Gastroesophageal sphincter (tissue), 4 donors: ENCODE results near the gene SGPP1. TPM values are rescaled to one million over a fixed set of nuclear protein-coding genes. Genes with fewer than 3 reads are reported as not detected.
"Not testable (repeated sequence)": the region's sequence is repeated elsewhere in the genome, so short reads cannot be mapped to it uniquely, and the experiment has no call there.

Source experiments
- ATAC-seq: fragments of 150-250 bp; one replicate; pipeline ENCODE4 v1.9.1; 2016; ENCODE audit warnings: mild to moderate bottlenecking, moderate library complexity
- H3K27ac ChIP-seq, 4 donors: fragments of 200-600 bp; sonication (generic) in 3 of 4; 1 replicate in 3 of 4; 2 replicates in 1 of 4; pipeline ENCODE4 v1.5.1; 2016 to 2019
- H3K27me3 ChIP-seq: fragments of 200-600 bp; sonication (generic); one replicate; pipeline ENCODE4 v1.5.1; 2019
- H3K36me3 ChIP-seq, 2 donors: fragments of 200-600 bp; sonication (generic); one replicate each; pipeline ENCODE4 v1.5.1; 2019; ENCODE audit warnings: control low read depth in 1 of 2
- H3K4me1 ChIP-seq, 3 donors: fragments of 200-600 bp; sonication (generic); 1 replicate in 2 of 3; 2 replicates in 1 of 3; pipeline ENCODE4 v1.5.1; 2016 to 2019; ENCODE audit warnings: control low read depth in 2 of 3
- H3K4me3 ChIP-seq, 2 donors: fragments of 200-600 bp; sonication (generic); one replicate each; pipeline ENCODE4 v1.5.1; 2019; ENCODE audit warnings: mild to moderate bottlenecking in 1 of 2, moderate library complexity in 1 of 2
- H3K9me3 ChIP-seq, 3 donors: fragments of 200-600 bp; sonication (generic); one replicate each; pipeline ENCODE4 v1.5.1; 2017 to 2019; ENCODE audit warnings: control low read depth in 2 of 3
- EP300 ChIP-seq: sonication (generic); formaldehyde crosslinking; IDR thresholded peaks from one replicate; pipeline ENCODE4 v1.6.1; 2017; ENCODE audit warnings: antibody characterized with exemption, mild to moderate bottlenecking
- POLR2A ChIP-seq, 2 donors: fragments of 450-650 bp; IDR thresholded peaks; one replicate each; pipeline ENCODE4 v1.6.1; 2017; ENCODE audit warnings: antibody characterized with exemption in 2 of 2, mild to moderate bottlenecking in 2 of 2, moderate library complexity in 1 of 2
- POLR2AphosphoS5 ChIP-seq: sonication (generic); formaldehyde crosslinking; IDR thresholded peaks from one replicate; pipeline ENCODE4 v1.6.1; 2017; ENCODE audit warnings: antibody characterized with exemption
- WGBS, 2 donors: methylation state at CpG; one replicate each; pipeline ENCODE4 v1.1.5; 2018; ENCODE audit warnings: low coverage in 1 of 2; 5-methylcytosine and 5-hydroxymethylcytosine counted together
- small RNA-seq, 4 donors: library from RNA; depleted of rRNA; stranded (forward); fragments of <200 nt; gene quantifications; one replicate each; pipeline ENCODE3, GENCODE V24; 2016
- total RNA-seq, 4 donors: library from RNA; depleted of rRNA; stranded (reverse); fragments of >200 nt; gene quantifications; one replicate each; pipeline ENCODE4 v1.1.0, GENCODE V29; 2016
- TF ChIP-seq, protein P1 (sequence below), 4 experiments: fragments of 200-600 bp in 2 of 4; fragments of 450-650 bp in 2 of 4; sonication (generic) in 1 of 4; IDR thresholded peaks; one replicate each; pipeline ENCODE4 v1.5.1; 2017 to 2019; ENCODE audit warnings: antibody characterized with exemption in 4 of 4, mild to moderate bottlenecking in 2 of 4, moderate library complexity in 2 of 4

Gene SGPP1
- total RNA-seq, 4 donors from 2014 or later, result 14.9 to 28.9 (median 17.9) TPM

DNA sequence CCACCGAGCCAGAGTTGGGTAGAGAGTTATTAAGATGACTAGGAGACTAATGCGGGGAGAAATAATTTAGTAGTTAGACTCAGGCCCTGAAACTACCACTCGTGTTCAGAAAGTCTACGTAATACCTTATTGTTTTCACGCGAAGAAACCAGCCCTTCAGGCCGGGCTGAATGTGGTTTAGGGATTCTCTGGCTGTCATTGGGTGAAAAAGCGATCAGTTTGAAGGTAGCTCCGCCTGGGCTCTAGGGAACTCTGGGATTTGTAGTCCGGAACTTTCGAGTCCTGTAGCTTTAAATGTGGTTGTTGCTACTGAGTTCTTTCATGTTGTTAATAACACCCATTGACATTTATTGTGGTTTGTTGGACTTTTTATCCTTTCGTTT is 85.6 kb downstream of the SGPP1 start:
- Histone ChIP-seq H3K4me3 (peak overlapping the region; percentile 53 to 66), H3K27ac (peak overlapping the region; percentile 82 to 95 (median 94)), H3K27me3 (no peaks in the 10 kb centered on the region), H3K36me3 (no peaks in the 10 kb centered on the region), H3K4me1 (peaks cover 0 to 19% (median 5%) of the 10 kb centered on the region in 3 donors), H3K9me3 (no peaks in the 10 kb centered on the region)
- TF ChIP-seq POLR2A (IDR thresholded peaks at IDR 0.05), result no peak
- no peak for TF ChIP-seq EP300
- TF ChIP-seq, protein P1, sequence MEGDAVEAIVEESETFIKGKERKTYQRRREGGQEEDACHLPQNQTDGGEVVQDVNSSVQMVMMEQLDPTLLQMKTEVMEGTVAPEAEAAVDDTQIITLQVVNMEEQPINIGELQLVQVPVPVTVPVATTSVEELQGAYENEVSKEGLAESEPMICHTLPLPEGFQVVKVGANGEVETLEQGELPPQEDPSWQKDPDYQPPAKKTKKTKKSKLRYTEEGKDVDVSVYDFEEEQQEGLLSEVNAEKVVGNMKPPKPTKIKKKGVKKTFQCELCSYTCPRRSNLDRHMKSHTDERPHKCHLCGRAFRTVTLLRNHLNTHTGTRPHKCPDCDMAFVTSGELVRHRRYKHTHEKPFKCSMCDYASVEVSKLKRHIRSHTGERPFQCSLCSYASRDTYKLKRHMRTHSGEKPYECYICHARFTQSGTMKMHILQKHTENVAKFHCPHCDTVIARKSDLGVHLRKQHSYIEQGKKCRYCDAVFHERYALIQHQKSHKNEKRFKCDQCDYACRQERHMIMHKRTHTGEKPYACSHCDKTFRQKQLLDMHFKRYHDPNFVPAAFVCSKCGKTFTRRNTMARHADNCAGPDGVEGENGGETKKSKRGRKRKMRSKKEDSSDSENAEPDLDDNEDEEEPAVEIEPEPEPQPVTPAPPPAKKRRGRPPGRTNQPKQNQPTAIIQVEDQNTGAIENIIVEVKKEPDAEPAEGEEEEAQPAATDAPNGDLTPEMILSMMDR (IDR thresholded peaks at IDR 0.05), result no peak
- no peak for TF ChIP-seq POLR2AphosphoS5
- ATAC-seq, result peak; percentile 84
- WGBS, 2 donors, result 0 to 1% methylated on average over 12 of the region's 12 CpGs

DNA sequence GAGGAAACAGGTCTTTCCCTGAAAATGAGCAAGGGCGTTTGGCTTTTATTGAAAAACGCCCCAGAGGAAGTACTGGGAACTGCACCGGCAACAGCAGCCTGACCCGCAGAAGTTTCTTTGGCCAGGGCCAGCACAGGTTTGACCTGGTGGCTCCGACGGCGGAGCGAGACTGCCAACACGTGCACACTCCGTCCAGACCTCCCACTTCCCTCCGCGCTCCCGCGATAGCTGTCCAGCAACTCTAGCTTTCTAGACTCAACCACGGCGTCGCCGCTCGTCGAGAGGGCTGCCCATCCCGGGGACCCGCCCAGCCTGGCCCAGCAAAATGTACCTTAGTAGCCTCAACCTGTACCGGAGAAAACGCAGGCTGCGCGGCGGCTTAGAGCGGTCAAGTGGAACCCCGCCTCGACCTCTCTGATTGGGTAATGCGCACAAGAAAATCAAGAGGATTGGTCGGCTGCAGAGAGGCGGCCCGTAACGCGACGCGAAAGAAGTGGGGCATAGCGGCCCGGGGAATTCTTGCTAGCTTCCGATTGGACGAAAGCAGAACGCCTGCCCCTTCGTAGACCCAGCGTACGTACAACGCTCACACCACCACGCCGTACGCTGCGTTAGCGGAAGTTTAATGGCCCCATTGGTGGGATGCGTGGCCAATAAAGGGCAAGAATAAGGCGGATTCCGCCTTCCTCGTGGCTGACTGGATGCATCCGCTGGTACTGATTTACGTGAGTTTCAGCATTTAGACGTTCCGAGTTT is 86.2 kb downstream of the SGPP1 start, which contains the start of gene WDR89:
Gene WDR89 (minus strand): TSS at position 399 of the 756 bp plus-strand sequence. CDS start 41,929 bp downstream, outside the sequence.
- ATAC-seq, result peak; percentile 98
- WGBS, 2 donors, result 0% methylated on average over 11 to 18 of the region's 60 CpGs
- TF ChIP-seq POLR2A (IDR thresholded peaks at IDR 0.05) (peak in 1 of 2 donors; percentile 39), POLR2AphosphoS5 (peak; percentile 69), EP300 (no peak)
- TF ChIP-seq, protein P1 (IDR thresholded peaks at IDR 0.05), result peak; percentile 53 to 93 (median 84)
- H3K9me3 ChIP-seq, result no peaks in the 10 kb centered on the region
- H3K27me3 ChIP-seq, result no peaks in the 10 kb centered on the region
- H3K4me1 ChIP-seq, result peaks cover 0 to 19% (median 5%) of the 10 kb centered on the region in 3 donors
- H3K4me3 ChIP-seq, result peak within 1 kb of the TSS; percentile 53 to 66
- H3K36me3 ChIP-seq, result no peaks in the 10 kb centered on the region
- peak within 1 kb of the TSS; percentile 82 to 95 (median 94) for H3K27ac ChIP-seq

GRCh38 chr14:63638493-63638892 is 89.4 kb downstream of the SGPP1 start:
- peaks cover 0 to 19% (median 5%) of the 10 kb centered on the region in 3 donors for H3K4me1 ChIP-seq
- H3K4me3 ChIP-seq, result no peak overlapping the region
- ATAC-seq, result no peak
- H3K27me3 ChIP-seq, result no peaks in the 10 kb centered on the region
- WGBS, 2 donors, result 94 to 100% methylated on average over 1 of the region's 1 CpG
- H3K36me3 ChIP-seq, result no peaks in the 10 kb centered on the region
- peaks cover 0 to 8% (median 0%) of the 10 kb centered on the region in 3 donors for H3K9me3 ChIP-seq
- H3K27ac ChIP-seq, result no peak overlapping the region
- TF ChIP-seq POLR2A (IDR thresholded peaks at IDR 0.05), result no peak
- no peak for TF ChIP-seq EP300
- TF ChIP-seq, protein P1 (IDR thresholded peaks at IDR 0.05), result no peak
- no peak for TF ChIP-seq POLR2AphosphoS5

- not testable (repeated sequence) for H3K27ac ChIP-seq, H3K4me3 ChIP-seq, H3K27me3 ChIP-seq, H3K9me3 ChIP-seq, H3K36me3 ChIP-seq, ATAC-seq
- peaks cover 0 to 11% (median 5%) of the 10 kb centered on the region in 3 donors for H3K4me1 ChIP-seq
- WGBS, 2 donors, result 67 to 98% methylated on average over 1 to 4 of the region's 4 CpGs
These were observed 91.7 kb downstream of the SGPP1 start for GRCh38 chr14:63636094-63636635.

Small RNAs within 50 kb of the gene (small RNA-seq; reads per million reads assigned to genes)
- 0 reads per million in 4 donors for gene AL161670.1
- 0 reads per million in 4 donors for gene RF00012
- gene RNU7-116P, result 0 reads per million in 4 donors

Other genes with a start within 250 kb of the SGPP1 start
- 10 to 100 TPM; 32.8 to 38.0 (median 33.7) TPM for gene PPP2R5E, start 184.7 kb downstream of the SGPP1 start, total RNA-seq
- 10 to 100 TPM in 2 of 4 donors, 1 to 10 TPM in 2; 5.9 to 18.8 (median 12.5) TPM for gene WDR89, start 86.2 kb downstream of the SGPP1 start, total RNA-seq
- gene SYNE2, start 124.9 kb upstream of the SGPP1 start, total RNA-seq, result 100 to 1,000 TPM in 3 of 4 donors, 10 to 100 TPM in 1; 65.8 to 174 (median 126) TPM